Liver (tissue), 9 donors: ENCODE data around the gene TCF7L1. TPM values are rescaled to one million over a fixed set of nuclear protein-coding genes. Genes with fewer than 3 reads are reported as not detected.

Source experiments
- DNase-seq: peaks from one replicate; pipeline ENCODE4 v3.0.0-alpha.2; 2017; ENCODE audit warnings: low spot score
- H3K27ac ChIP-seq, 2 donors: one replicate each; pipeline ENCODE4 v1.7.0; 2013; ENCODE audit warnings: inconsistent platforms in 2 of 2, low read length in 2 of 2, control low read depth in 1 of 2, low read depth in 1 of 2, mild to moderate bottlenecking in 1 of 2
- H3K27me3 ChIP-seq, 4 donors: one replicate each; pipeline versions ENCODE4 v1.6.1 to v1.7.0; 2013; ENCODE audit warnings: low read length in 3 of 4, inconsistent platforms in 1 of 4, mild to moderate bottlenecking in 1 of 4, moderate library complexity in 1 of 4; ENCODE audit not compliant: control insufficient read depth in 4 of 4, insufficient read depth in 4 of 4
- H3K36me3 ChIP-seq, 4 donors: one replicate each; pipeline versions ENCODE4 v1.6.1 to v1.7.0; 2013; ENCODE audit warnings: low read length in 3 of 4, mild to moderate bottlenecking in 3 of 4, low read depth in 1 of 4, moderate library complexity in 1 of 4; ENCODE audit not compliant: control insufficient read depth in 4 of 4, insufficient read depth in 3 of 4
- H3K4me1 ChIP-seq, 4 donors: one replicate each; pipeline versions ENCODE4 v1.6.1 to v1.7.0; 2013; ENCODE audit warnings: low read length in 3 of 4, mild to moderate bottlenecking in 3 of 4, moderate library complexity in 1 of 4; ENCODE audit not compliant: control insufficient read depth in 4 of 4, insufficient read depth in 4 of 4
- H3K4me3 ChIP-seq, 3 donors: one replicate each; pipeline versions ENCODE4 v1.6.1 to v1.7.0; 2013; ENCODE audit warnings: low read length in 3 of 3, control low read depth in 1 of 3, low read depth in 1 of 3, mild to moderate bottlenecking in 1 of 3
- H3K9ac ChIP-seq, 2 donors: one replicate each; pipeline ENCODE4 v1.7.0; 2013; ENCODE audit warnings: low read length in 2 of 2, mild to moderate bottlenecking in 2 of 2, moderate library complexity in 2 of 2, control low read depth in 1 of 2, low read depth in 1 of 2
- H3K9me3 ChIP-seq, 4 donors: one replicate each; pipeline versions ENCODE4 v1.6.1 to v1.7.0; 2013; ENCODE audit warnings: low read length in 3 of 4; ENCODE audit not compliant: control insufficient read depth in 4 of 4
- EGR1 ChIP-seq, 2 donors: IDR thresholded peaks; 2 replicates each; pipeline ENCODE4 v1.6.1; 2016 to 2018; ENCODE audit warnings: antibody characterized with exemption in 2 of 2, low read depth in 2 of 2
- FOXA2 ChIP-seq: IDR thresholded peaks from 2 replicates; pipeline ENCODE4 v1.6.1; 2016; ENCODE audit warnings: antibody characterized with exemption
- HNF4A ChIP-seq, 2 donors: conservative IDR thresholded peaks; 2 replicates each; pipeline ENCODE4 v1.6.1; 2016; ENCODE audit warnings: antibody characterized with exemption in 2 of 2, mild to moderate bottlenecking in 2 of 2
- HNF4G ChIP-seq: IDR thresholded peaks from 2 replicates; pipeline ENCODE4 v1.6.1; 2016; ENCODE audit warnings: antibody characterized with exemption
- MAX ChIP-seq: IDR thresholded peaks from 2 replicates; pipeline ENCODE4 v1.6.1; 2016; ENCODE audit warnings: antibody characterized with exemption
- NR2F2 ChIP-seq: IDR thresholded peaks from 2 replicates; pipeline ENCODE4 v1.6.1; 2016; ENCODE audit warnings: antibody characterized with exemption
- REST ChIP-seq: IDR thresholded peaks from 2 replicates; pipeline ENCODE4 v1.6.1; 2016; ENCODE audit warnings: antibody characterized with exemption, mild to moderate bottlenecking
- RXRA ChIP-seq, 2 donors: IDR thresholded peaks; 2 replicates each; pipeline ENCODE4 v1.6.1; 2017 to 2018; ENCODE audit warnings: antibody characterized with exemption in 2 of 2, mild to moderate bottlenecking in 1 of 2
- SP1 ChIP-seq: IDR thresholded peaks from 2 replicates; pipeline ENCODE4 v1.6.1; 2018; ENCODE audit warnings: antibody characterized with exemption, mild to moderate bottlenecking
- YY1 ChIP-seq: IDR thresholded peaks from 2 replicates; pipeline ENCODE4 v1.6.1; 2016; ENCODE audit warnings: antibody characterized with exemption, mild to moderate bottlenecking
- WGBS: extraction: QIAGEN DNeasy Blood & Tissue Kit; methylation state at CpG from one replicate; pipeline ENCODE4 v1.1.7; 2013; 5-methylcytosine and 5-hydroxymethylcytosine counted together
- polyA plus RNA-seq, 2 donors: library from polyadenylated mRNA; stranded (reverse) in 1 of 2; unstranded in 1 of 2; fragments of 200-250 nt in 1 of 2; fragments of >200 nt in 1 of 2; fragmentation: Nextera tagmentation in 1 of 2; extraction: Ambion mirVana in 1 of 2; gene quantifications; one replicate each; pipeline versions ENCODE4 v1.2.1 to v1.2.3, GENCODE V29; 2013 to 2015
- total RNA-seq, 2 donors: library from RNA; depleted of rRNA; stranded (reverse); fragments of >200 nt; gene quantifications; one replicate each; pipeline ENCODE4 v1.2.3, GENCODE V29; 2014
- TF ChIP-seq, protein P1 (sequence below): IDR thresholded peaks from 2 replicates; pipeline ENCODE4 v1.6.1; 2016; ENCODE audit warnings: antibody characterized with exemption
- TF ChIP-seq, protein P2 (sequence below): IDR thresholded peaks from 2 replicates; pipeline ENCODE4 v1.6.1; 2016; ENCODE audit warnings: antibody characterized with exemption
- TF ChIP-seq, protein P3 (sequence below): fragments of 150-350 bp; IDR thresholded peaks from 2 replicates; pipeline ENCODE4 v1.5.1; 2017; ENCODE audit warnings: improper control_type of control experiment, low read depth, low read length; ENCODE audit not compliant: missing input control
- donor health status: healthy.
- donor health status: healthy.
- donor health status: healthy.
- donor health status: healthy.
- donor health status: healthy.

The TCF7L1 gene
- total and polyA plus RNA-seq, 4 donors = 1.6 to 6.0 (median 4.8) TPM

DNA sequence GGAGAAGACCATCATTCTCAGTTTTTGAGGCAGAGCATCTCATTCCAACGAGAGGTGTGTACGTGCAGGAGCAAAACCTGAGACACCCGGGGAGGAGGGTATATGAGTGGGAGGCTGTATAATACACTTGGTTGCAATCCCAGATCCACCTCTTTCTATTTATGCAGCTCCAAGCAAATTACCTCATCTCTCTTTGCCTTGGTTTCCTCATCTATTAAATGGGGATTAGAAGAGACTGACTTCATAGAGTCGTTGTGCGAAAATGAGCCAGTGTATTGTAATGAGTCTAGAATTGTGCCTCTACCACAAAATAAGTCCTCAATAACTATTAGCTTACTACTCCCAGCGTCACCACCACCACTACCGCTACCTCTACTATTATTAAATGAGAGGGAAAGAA lies 154.5 kb downstream of the TCF7L1 start (continued):
- TF ChIP-seq, protein P1, sequence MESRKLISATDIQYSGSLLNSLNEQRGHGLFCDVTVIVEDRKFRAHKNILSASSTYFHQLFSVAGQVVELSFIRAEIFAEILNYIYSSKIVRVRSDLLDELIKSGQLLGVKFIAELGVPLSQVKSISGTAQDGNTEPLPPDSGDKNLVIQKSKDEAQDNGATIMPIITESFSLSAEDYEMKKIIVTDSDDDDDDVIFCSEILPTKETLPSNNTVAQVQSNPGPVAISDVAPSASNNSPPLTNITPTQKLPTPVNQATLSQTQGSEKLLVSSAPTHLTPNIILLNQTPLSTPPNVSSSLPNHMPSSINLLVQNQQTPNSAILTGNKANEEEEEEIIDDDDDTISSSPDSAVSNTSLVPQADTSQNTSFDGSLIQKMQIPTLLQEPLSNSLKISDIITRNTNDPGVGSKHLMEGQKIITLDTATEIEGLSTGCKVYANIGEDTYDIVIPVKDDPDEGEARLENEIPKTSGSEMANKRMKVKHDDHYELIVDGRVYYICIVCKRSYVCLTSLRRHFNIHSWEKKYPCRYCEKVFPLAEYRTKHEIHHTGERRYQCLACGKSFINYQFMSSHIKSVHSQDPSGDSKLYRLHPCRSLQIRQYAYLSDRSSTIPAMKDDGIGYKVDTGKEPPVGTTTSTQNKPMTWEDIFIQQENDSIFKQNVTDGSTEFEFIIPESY = no peak
- TF ChIP-seq YY1 (no peak), NR2F2 (no peak), SP1 (no peak)
- TF ChIP-seq, protein P2, sequence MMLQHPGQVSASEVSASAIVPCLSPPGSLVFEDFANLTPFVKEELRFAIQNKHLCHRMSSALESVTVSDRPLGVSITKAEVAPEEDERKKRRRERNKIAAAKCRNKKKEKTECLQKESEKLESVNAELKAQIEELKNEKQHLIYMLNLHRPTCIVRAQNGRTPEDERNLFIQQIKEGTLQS = no peak

GRCh38 chr2:85288244-85288725 lies 155.1 kb downstream of the TCF7L1 start:
- Histone ChIP-seq H3K27me3 (no peaks in the 10 kb centered on the region), H3K27ac (no peak overlapping the region), H3K4me3 (no peak overlapping the region), H3K4me1 (peaks cover 0 to 6% (median under 1%) of the 10 kb centered on the region in 4 donors), H3K36me3 (no peaks in the 10 kb centered on the region), H3K9me3 (no peaks in the 10 kb centered on the region), H3K9ac (no peak overlapping the region)
- no peak for TF ChIP-seq HNF4A (conservative IDR thresholded peaks at IDR 0.05)
- no peak for TF ChIP-seq FOXA2
- no peak for TF ChIP-seq EGR1 (IDR thresholded peaks at IDR 0.05; ENCODE audit: low read depth in 2 of 2)
- TF ChIP-seq, protein P3, sequence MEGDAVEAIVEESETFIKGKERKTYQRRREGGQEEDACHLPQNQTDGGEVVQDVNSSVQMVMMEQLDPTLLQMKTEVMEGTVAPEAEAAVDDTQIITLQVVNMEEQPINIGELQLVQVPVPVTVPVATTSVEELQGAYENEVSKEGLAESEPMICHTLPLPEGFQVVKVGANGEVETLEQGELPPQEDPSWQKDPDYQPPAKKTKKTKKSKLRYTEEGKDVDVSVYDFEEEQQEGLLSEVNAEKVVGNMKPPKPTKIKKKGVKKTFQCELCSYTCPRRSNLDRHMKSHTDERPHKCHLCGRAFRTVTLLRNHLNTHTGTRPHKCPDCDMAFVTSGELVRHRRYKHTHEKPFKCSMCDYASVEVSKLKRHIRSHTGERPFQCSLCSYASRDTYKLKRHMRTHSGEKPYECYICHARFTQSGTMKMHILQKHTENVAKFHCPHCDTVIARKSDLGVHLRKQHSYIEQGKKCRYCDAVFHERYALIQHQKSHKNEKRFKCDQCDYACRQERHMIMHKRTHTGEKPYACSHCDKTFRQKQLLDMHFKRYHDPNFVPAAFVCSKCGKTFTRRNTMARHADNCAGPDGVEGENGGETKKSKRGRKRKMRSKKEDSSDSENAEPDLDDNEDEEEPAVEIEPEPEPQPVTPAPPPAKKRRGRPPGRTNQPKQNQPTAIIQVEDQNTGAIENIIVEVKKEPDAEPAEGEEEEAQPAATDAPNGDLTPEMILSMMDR = no peak
- TF ChIP-seq HNF4G = no peak
- no peak for TF ChIP-seq RXRA (IDR thresholded peaks at IDR 0.05)
- no peak for TF ChIP-seq MAX
- TF ChIP-seq NR2F2 = no peak
- no peak for TF ChIP-seq REST
- TF ChIP-seq, protein P1 = no peak
- TF ChIP-seq, protein P2 = no peak
- 84% methylated on average over 10 of the region's 10 CpGs for WGBS
- no peak for DNase-seq
